Cerebellar nuclear complex (tissue), 1 donor: ENCODE data around the gene NAA25.
A peak's percentile ranks its signal among the peaks of the same experiment; 100 is the strongest.
"Not testable (repeated sequence)": the region's sequence is repeated elsewhere in the genome, so short reads cannot be mapped to it uniquely, and the experiment has no call there.

Experiments
- DNase-seq, 2 experiments: peaks; one replicate each; lab custom pipeline; 2025; lab: John Stamatoyannopoulos, UW

The NAA25 gene

DNA sequence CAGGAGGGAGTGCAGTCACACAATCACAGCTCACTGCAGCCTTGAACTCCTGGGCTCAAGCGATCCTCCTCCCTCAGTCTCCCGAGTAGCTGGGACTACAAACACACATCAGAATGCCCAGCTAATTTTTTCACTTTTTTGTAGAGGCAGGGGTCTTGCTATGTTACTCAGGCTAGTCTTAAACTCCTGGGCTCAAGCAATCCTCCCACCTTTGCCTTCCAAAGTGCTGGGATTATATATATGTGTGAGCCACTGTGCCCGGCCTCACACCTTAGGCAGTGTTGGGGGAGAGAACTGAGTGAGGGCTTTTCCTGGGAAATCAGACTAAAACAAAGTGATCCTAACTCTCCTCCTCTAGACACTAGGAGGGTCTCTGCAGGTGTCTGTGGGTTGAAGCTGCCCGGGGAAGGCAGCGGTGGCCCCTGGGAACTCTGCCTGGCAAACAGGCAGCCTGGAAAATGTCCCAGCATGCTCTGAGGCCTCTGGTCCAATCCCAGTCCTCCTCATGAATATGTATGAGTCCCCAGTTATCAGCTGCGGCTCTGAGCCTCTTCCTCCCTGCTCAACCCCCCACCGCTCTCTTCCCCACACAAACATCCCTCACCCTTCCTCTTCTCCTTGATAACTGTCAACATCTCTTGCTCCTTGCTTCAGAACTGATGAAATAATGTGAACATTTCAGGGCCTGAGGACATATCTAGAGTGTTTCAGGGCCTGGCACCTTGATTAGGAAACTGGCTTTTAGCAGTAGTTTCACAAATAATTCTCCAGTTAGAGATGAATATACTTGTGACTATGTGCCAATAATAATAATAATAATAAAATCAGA, 7.9 kb upstream of the NAA25 start:
- DNase-seq, result peak in 1 of 2 experiments; percentile 6

DNA sequence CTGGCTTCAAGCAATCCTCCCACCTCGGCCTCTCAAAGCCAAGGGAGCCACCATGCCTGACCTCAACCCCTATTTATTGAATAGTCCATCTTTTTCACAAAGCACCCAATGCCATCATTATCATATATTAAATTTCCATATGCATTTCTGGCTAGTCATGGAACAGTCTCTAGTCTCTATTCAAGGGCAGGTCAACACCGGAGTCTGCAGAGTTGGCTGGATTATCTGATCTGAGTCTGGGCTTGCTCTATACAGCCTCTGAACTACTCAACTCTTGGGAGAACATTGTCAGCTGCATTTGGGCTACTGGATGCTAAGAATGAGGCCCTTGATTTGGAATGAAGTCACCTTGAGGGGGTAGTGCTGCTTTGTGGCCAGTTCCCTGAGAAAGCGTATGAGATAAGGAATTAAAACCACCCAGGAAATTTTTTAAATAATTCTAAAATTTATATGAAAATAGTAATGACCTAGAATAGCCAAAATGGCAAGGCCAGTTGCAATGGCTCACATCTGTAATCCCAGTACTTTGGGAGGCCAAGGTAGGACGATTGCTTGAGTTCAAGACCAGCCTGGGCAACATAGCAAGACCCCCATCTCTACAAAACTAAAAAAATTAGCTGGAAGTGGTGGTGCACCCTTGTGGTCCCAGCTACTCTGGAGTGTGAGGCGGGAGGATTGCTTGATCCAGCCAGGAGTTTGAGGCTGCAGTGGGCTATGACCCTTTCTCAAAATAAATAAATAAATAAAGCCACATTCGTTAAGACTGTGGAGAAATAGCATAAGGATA, 6.9 kb upstream of the NAA25 start:
- DNase-seq, result no peak

GRCh38 chr12:112112409-112113133, 4.0 kb upstream of the NAA25 start:
- no peak for DNase-seq

DNA sequence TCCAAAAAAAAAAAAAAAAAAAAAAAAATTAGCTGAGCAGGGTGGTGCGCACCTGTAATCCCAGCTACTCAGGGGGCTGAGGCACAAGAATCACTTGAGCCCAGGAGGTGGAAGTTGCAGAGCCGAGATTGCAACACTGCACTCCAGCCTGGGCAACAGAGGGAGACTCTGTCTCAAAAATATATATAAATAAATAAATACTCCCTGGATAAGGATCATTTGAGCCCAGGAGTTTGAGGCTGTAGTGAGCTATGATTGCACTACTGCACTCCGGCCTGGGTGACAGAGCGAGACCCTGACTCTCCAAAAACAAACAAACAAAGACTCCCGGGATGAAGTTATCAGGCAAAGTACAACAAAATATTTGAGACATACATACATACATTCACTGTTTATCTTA, 3.3 kb upstream of the NAA25 start:
- no peak for DNase-seq

DNA sequence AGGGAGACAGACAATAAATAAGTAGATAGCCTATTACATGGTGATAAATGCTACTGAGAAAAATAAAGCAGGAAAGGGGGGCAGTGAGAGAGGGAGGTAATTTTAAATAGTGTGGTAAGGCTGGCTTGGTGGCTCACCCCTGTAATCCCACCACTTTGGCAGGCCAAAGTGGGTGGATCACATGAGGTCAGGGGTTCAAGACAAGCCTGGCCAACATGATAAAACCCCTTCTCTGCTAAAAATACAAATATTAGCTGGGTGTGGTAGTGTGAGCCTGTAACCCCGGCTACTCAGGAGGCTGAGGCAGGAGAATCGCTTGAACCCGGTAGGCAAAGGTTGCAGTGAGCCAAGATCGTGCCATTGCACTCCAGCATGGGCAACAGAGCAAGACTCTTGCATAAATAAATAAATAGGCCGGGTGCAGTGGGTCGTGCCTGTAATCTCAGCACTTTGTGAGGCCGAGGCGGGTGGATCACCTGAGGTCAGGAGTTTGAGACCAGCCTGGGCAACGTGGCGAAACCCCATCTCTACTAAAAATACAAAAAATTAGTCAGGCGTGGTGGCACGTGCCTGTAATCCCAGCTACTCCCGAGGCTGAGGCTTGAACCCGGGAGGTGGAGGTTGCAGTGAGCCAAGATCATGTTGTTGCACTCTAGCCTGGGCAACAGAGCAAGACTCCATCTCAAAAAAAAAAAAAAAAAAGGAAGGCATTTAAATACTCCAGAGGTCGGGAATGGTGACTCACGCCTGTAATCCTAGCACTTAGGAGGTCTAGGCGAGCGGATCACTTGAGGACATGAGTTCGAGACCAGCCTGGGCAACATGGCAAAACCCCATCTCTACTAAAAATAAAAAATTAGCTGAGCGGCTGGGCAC, 2.4 kb upstream of the NAA25 start:
- DNase-seq, result not testable (repeated sequence)

DNA sequence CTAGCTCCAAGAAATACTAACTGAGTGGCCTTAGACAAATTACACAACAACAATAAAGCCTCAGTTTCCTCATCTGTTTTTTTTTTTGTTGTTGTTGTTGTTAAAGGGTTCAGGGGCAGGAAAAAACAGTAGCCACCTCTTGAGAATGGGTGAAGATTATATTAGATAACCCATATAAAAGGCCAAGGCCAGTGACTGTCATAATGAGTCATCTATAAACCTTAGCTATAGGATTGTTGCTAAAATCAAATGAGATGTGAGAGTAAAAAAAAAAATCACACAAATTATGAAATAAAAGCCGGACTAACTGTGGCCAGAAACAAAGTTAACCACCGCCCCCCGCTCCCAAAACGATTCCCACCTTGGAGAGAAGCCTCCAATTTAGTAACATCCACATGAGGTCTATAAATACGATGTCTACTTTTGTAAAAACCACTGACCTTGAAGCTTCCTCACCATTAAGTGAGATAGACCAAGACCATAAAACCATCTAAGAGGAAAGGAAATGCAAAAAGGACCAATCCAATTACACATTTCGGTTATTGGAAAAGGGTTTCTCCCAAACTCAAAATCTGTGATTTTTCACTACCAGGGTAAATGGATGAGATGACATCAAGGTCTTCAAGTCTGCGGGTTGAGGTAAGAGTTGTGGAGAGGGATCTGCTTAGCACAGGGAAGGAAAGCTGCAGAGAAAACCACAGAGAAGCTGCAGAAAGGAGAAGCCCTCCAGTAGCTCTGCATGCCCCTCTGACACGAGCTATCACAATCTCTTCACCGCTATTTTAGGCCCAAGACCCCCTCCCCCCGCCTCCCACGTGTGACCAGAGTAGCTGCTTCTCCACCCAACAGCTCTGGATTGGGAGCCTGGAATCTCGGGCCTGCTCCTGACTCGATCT, 1.0 kb downstream of the NAA25 start:
- no peak for DNase-seq

DNA sequence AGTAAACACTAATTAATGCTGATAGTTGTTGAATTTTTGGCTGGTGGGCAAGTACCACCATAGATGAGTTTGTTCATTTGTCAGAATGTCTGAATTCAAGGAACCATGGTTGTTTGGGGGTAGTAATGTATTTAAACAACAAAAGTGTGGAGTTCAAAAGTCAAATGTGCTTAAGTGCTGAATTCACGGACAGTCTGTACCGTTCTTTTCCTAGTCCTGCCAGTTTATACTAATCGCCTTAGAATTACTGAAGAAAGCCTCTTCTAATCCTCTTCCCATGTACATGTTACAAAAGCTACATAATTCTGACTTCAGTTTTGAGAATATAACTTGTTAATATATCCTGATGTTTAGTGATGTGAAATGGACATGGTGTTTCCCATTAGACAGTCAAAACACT, 2.7 kb downstream of the NAA25 start:
- no peak for DNase-seq

DNA sequence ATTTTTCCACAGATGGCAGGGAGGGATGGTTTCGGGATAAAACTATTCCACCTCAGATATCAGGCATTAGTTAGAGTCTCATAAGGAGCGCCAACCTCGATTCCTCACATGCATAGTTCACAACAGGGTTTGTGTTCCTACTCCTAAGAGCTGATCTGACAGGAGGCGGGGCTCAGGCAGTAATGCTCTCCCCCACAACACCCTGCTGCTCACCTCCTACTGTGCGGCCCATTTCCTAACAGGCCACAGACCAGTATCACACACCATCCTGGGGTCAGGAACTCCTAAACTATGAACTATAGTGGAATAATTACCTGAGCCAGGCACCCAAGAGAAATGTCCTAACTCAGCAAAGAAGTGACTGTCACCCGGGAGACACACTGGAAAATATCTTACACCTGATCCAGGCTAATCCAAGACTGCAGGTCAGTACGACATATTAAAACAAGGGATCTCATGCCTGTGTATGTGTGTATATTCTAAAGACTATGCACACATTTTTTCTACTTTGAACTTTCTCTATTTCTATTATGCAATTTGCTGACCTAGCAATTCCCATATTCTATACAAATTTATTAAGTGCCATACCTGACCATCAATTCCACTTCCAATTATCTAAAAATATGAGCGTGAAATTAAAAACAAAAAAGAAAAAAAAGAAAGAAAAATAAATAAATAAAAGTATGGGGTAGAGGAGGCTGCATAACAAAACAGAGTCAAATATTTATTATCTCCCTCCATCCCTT, 4.7 kb downstream of the NAA25 start:
- no peak for DNase-seq

- DNase-seq, result not testable (repeated sequence)
Observed at GRCh38 chr12:112102746-112103145, 5.8 kb downstream of the NAA25 start.

DNA sequence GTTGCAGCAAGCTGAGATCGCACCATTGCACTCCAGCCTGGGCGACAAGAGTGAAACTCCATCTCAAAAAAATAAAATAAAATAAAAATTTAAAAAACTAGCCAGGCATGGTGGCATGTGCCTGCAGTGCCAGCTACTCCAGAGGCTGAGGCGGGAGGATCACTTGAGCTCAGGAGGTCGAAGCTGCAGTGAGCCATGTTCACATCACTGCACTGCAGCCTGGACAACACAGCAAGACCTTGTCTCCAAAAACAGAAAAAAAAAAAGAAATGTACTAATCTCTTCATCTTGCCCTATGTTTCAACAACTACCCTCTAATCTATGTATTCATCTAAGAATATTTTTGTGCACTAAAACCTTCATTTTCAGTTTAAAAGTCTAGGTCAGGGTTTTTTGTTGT, 6.5 kb downstream of the NAA25 start:
- DNase-seq, result no peak

- not testable (repeated sequence) for DNase-seq
Observed at GRCh38 chr12:112100500-112100899, 8.1 kb downstream of the NAA25 start.

DNA sequence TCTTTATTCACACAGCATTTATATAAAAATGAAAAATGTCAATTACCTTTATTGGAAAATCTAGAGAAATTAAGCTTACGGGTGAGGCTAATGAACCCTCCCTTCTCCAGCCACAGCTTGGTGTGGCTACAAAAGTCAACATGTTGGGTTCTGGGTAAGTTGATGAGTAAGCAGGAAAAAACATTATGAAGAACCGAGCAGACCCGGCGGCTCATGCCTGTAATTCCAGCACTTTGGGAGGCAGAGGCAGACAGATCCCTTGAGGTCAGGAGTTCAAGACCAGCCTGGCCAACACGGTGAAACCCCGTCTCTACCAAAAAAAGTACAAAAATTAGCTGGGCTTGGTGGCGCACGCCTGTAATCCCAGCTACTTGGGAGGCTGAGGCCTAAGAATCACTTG, 10.9 kb downstream of the NAA25 start:
- DNase-seq, result no peak

- no peak for DNase-seq
Observed at GRCh38 chr12:112096667-112097066, 11.9 kb downstream of the NAA25 start.

- DNase-seq, result no peak
Observed at GRCh38 chr12:112096070-112096469, 12.5 kb downstream of the NAA25 start.

DNA sequence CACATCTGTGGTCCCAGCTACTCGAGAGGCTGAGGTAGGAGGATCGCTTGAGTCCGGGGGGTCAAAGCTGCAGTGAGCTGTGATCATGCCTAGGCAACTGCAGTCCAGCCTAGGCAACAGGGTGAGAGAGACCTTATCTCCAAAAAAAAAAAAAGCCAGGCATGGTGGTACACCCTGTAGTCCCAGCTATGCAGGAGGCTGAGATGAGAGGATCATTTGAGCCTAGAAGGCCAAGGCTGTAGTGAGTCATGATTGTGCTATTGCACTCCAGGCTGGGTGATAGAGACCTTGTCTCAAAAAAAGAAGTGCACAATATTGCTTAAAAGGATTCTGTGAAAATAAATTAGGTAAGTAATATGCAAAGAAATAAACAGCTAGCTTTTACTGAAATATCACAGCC, 17.0 kb downstream of the NAA25 start:
- no peak for DNase-seq

- no peak for DNase-seq
Observed at GRCh38 chr12:112087851-112088250, 20.7 kb downstream of the NAA25 start.

- DNase-seq, result no peak
Observed at GRCh38 chr12:112087055-112087850, 21.3 kb downstream of the NAA25 start.

GRCh38 chr12:112066566-112066965, 42.0 kb downstream of the NAA25 start:
- DNase-seq, result no peak

DNA sequence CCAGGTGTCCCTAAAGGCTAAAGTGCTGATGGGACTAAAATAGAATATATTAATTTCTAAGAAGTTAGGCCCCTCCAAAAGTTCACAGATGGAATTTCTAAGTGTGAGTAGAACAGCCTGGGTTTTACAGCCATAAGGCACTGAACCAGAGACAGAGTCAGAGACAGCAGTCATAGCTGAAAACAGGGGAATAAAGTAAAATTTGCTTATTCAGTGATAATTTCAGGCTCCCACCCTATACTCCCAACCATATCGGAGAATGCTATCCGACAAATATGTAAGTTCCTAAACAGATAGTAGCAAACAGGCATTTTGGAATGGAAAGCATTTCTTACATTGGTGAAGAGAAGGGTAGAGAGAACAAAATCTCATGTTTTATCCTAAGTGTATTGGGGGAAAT, 45.3 kb downstream of the NAA25 start:
- no peak for DNase-seq
